Measurements from ENCODE around the gene RBMY1E.
"Not testable (repeated sequence)": the region's sequence is repeated elsewhere in the genome, so short reads cannot be mapped to it uniquely, and the experiment has no call there.

The RBMY1E gene

GRCh38 chrY:21917932-21918331, at the start of gene RBMY1E:
TSS of gene RBMY1E (minus strand) at chrY:21918032. CDS start at chrY:21916054, 1,978 bp downstream.
- not testable (repeated sequence) for DNase-seq (ENCODE audit: low spot score)

GRCh38 chrY:21894426-21894825, 23.4 kb downstream of the RBMY1E start, which contains the start of gene RBMY1D:
TSS of gene RBMY1D (minus strand) at chrY:21894526. CDS start at chrY:21892513, 2,013 bp downstream.
- DNase-seq (ENCODE audit: low spot score), result not testable (repeated sequence)

GRCh38 chrY:21869407-21870076, 48.3 kb downstream of the RBMY1E start:
- not testable (repeated sequence) for DNase-seq (ENCODE audit: low spot score)

All from kidney capillary endothelial cell (primary cell).